SU-DHL-6 (cell line): Measurements from ENCODE around the gene PWP2.

Experiments used
- CTCF ChIP-seq: fragments of 200-600 bp; sonication (generic); IDR thresholded peaks from one replicate; pipeline ENCODE4 v1.5.1; 2017; ENCODE audit warnings: antibody characterized with exemption, mild to moderate bottlenecking, low read length, moderate library complexity; ENCODE audit not compliant: insufficient read depth, poor library complexity, severe bottlenecking
- EZH2phosphoT487 ChIP-seq: fragments of 200-600 bp; sonication (generic), shearing (Covaris generic); conservative IDR thresholded peaks from 2 replicates; pipeline ENCODE4 v1.6.1; 2018; ENCODE audit warnings: mild to moderate bottlenecking, antibody characterized with exemption, low read length, moderate library complexity, mixed read lengths

GRCh38 chr21:44090325-44090724 is 16.9 kb upstream of the PWP2 start:
- TF ChIP-seq CTCF (no peak), EZH2phosphoT487 (no peak)
